Measurements from ENCODE around the gene RPL38.

RPL38 gene

GRCh38 chr17:74251051-74251450 lies 47.6 kb downstream of the RPL38 start:
- DNase-seq: no peak

GRCh38 chr17:74251569-74251968 lies 48.1 kb downstream of the RPL38 start:
- no peak for DNase-seq

- DNase-seq: no peak
Measured at GRCh38 chr17:74252211-74252610, 48.7 kb downstream of the RPL38 start.

GRCh38 chr17:74253036-74253435 lies 49.6 kb downstream of the RPL38 start:
- no peak for DNase-seq

- DNase-seq: no peak
Measured at GRCh38 chr17:74257311-74257710, 53.8 kb downstream of the RPL38 start.

- peak; percentile 83 for DNase-seq
Measured at GRCh38 chr17:74259667-74260524, 56.4 kb downstream of the RPL38 start.
